DLD1 (cell line): ENCODE results near the gene YPEL4.

Source experiments
- in situ Hi-C: cut with HindIII; loops from 2 replicates; pipeline ENCODE4 v1.10.0; 2017; ENCODE audit warnings: low sequenced_read_pairs

Gene YPEL4

GRCh38 chr11:57637626-57638004 is 12.1 kb downstream of the YPEL4 start:
- in situ Hi-C loops: loop anchor here (10.0 to 25.0 kb wide), 2 partner anchors 103 to 300 kb away; partner anchors contain the start of genes P2RX3, SMTNL1, SSRP1 and TIMM10

DNA sequence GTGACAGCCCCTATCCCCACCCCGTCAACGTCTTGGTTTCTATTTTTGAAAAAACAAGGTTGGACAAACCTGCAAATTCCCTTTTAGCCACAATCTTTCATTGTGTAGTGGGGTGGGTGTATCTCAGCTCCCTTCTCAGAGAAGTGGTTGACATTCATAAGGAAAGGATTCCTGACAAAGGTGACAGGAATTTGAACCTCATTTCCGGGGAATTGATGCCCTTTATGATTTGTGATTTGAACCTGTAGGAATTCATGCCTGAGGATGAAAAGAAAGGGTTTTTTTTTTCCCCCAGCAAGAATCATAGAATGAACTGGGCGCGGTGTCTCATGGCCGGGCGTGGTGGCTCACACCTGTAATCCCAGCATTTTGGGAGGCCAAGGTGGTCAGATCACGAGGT is 14.5 kb downstream of the YPEL4 start:
- in situ Hi-C loops: loop anchor here (10.0 to 25.0 kb wide), 2 partner anchors 100 to 298 kb away; partner anchors contain the start of genes P2RX3, SMTNL1, SSRP1 and TIMM10

DNA sequence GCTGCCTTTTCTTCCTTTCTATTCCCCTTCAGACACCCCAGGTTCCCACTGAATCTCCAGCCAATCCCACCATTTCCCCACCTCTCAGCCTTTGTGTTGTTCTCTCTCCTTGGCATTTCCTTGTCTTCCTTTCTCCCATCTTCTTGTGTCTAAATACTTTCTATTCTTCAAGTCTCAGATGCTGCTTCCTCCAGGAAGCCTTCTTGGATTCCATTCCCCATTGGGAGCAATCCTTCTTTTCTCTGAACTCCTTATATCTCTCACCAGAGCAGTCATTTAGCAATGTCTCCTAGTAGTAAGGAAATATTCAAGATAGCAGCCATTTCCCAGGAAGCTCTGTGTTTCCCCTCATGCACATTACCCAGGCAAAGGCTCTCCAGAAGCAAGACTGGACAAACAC is 15.4 kb downstream of the YPEL4 start:
- in situ Hi-C loops: loop anchor here (10.0 to 25.0 kb wide), 2 partner anchors 100 to 297 kb away; partner anchors contain the start of genes P2RX3, SMTNL1, SSRP1 and TIMM10

GRCh38 chr11:57633394-57634070 is 16.2 kb downstream of the YPEL4 start:
- in situ Hi-C loops: loop anchor here (10.0 to 25.0 kb wide), 2 partner anchors 99 to 296 kb away; partner anchors contain the start of genes P2RX3, SMTNL1, SSRP1 and TIMM10

DNA sequence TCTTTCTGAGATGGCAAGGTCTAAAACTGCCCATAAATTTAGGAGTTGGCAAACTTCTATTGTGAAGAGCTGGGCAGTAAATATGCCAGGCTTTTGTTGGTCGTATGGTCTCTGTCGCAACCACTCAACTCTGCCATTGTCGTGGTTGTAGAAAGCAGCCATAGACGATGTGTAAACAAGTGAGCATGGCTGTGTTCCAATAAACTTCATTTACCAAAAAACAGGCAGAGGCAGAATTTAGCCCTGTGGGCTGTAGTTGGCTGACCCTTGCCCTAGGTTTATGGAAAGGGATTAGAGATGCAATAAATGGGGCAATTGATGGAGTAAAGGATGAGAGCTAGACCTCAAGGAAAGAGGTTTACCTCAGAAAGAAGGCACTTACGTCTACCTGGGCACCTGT is 17.6 kb downstream of the YPEL4 start:
- in situ Hi-C loops: loop anchor here (10.0 to 25.0 kb wide), 2 partner anchors 97 to 295 kb away; partner anchors contain the start of genes P2RX3, SMTNL1, SSRP1 and TIMM10

DNA sequence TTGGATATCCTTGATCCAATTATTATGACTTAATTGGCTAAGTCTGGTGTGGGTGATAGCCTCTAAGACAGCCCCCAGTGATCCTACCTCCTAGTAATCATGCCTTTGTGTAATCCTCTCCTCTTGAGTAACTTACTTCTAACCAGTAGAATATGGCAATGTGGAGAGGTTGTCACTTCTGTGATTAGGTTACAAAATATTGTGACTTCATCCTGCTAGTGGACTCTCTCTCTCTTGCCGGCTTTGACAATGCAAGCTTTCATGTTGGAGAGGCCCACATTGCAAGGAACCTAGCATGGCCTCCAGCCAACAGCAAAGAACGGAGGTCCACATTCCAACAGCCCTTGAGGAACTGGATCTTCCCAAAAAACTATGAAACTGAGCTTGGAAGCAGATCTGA is 19.5 kb downstream of the YPEL4 start:
- in situ Hi-C loops: loop anchor here (10.0 to 25.0 kb wide), 2 partner anchors 95 to 293 kb away; partner anchors contain the start of genes P2RX3, SMTNL1, SSRP1 and TIMM10

- in situ Hi-C loops: loop anchor here (25.0 kb wide), 1 partner anchor 290 kb away; the partner anchor contains the start of genes P2RX3 and SSRP1
Observed at GRCh38 chr11:57626895-57627294, 22.8 kb downstream of the YPEL4 start.

DNA sequence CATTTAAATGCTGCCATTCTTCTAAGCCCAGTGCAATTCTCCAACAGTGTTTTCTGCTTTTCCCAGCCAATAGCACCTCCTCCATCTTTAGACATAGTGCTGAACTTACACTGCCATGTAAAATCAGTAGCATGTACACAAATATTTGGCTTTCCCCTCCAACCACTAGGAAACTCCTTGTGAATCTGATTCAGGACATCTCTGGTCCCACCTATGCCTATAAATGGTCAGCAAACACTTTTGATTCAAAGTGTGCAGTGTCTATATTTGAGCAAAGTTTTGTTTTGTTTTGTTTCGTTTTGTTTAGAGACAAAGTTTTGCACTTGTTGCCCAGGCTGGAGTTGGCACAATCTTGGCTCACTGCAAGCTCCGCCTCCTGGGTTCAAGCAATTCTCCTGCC is 24.8 kb downstream of the YPEL4 start:
- in situ Hi-C loops: loop anchor here (25.0 kb wide), 1 partner anchor 288 kb away; the partner anchor contains the start of genes P2RX3 and SSRP1

GRCh38 chr11:57622263-57622662 is 27.4 kb downstream of the YPEL4 start:
- in situ Hi-C loops: no loop called here

GRCh38 chr11:57620467-57620866 is 29.2 kb downstream of the YPEL4 start:
- in situ Hi-C loops: no loop called here

- in situ Hi-C loops: no loop called here
Observed at GRCh38 chr11:57619331-57619730, 30.4 kb downstream of the YPEL4 start.

- in situ Hi-C loops: no loop called here
Observed at GRCh38 chr11:57618438-57618837, 31.3 kb downstream of the YPEL4 start.

- in situ Hi-C loops: no loop called here
Observed at GRCh38 chr11:57616595-57616994, 33.1 kb downstream of the YPEL4 start.

GRCh38 chr11:57615308-57615707 is 34.4 kb downstream of the YPEL4 start:
- in situ Hi-C loops: no loop called here

GRCh38 chr11:57614234-57614772 is 35.4 kb downstream of the YPEL4 start:
- in situ Hi-C loops: no loop called here

DNA sequence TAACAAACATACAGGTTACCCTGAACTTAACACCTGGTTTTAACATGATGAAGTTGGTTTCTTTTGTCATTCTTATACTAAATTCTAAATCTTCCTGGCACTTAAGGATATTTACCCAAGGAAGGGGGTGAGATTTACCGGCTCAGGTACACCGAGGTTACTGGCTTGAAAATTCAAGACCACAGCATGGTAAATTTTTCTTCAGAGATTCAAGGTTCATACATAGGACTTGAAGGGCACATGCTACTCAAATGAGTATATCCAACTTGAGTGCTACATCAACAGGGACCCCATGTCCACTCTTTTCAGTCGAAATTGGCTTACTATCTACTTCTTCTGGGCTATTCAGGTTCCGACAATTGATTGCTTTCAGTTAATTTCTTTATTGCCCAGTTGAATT is 39.5 kb downstream of the YPEL4 start:
- in situ Hi-C loops: no loop called here

GRCh38 chr11:57605028-57605420 is 44.7 kb downstream of the YPEL4 start:
- in situ Hi-C loops: no loop called here

DNA sequence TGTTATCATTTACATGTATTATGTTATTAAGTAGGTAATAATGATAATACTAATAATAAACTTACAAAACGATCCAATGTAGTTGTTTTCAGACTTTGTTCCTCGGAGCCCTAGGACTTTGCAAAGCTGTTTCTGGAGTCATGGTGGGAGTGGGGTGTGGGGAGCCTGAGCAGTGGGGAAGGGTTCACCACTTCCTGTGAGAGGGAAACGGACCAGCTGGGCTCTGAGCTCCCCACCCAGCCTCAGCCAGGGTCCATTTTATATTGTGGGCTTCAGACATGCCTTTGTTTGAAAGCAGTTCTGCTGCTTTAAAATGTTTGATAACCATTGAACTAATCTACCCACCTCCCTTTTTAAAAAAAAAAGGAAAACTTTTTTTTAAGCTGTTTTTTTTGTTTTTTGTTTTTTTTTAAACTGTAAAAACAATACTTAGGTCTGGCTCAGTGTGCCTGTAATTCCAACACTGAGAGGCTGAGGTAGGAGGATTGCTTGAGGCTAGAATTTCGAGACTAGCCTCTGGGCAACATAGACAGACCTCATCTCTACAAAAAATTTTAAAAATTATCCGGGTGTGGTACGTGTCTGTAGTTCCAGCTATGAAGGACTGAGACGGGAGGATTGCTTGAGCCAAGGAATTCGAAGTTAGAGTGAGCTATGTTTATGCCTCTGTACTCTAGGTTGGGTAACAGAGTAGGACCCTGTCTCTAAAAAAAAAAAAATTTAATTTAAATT is 45.2 kb downstream of the YPEL4 start:
- in situ Hi-C loops: no loop called here

DNA sequence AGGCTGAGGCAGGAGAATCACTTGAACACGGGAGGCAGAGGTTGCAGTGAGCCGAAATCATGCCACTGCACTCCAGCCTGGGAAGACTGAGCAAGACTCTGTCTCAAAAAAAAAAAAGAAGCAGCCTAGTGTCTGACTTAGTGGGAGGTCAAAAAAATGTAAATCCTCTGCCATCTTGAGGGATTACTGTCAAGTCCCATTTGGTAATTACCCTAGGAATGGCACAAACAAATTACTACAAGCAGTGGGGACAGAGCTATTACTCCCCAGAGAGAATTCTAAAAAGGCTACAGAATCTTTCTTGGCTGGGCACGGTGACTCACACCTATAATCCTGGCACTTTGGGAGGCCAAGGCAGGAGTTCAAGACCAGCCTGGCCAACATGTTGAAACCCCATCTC is 48.4 kb downstream of the YPEL4 start:
- in situ Hi-C loops: no loop called here

- in situ Hi-C loops: no loop called here
Observed at GRCh38 chr11:57599381-57599780, 50.3 kb downstream of the YPEL4 start.

DNA sequence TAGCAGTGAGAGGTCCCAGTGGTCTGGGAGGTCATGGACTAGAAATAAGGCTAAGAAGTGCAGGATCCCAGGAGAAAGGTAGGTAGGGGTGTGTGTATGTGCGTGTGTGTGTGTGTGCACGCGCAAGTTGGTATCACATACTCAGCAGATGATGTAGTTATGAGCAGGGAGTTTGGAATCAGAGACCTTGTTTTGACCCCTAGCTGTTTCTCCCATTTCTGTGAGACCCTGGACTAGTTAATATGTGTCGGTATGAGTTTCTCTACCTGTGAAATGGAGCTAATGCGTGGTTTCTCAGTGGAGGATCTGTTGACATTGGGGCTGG is 50.9 kb downstream of the YPEL4 start:
- in situ Hi-C loops: no loop called here
